PC-3 (cell line): ENCODE measurements around the gene ABCA2. TPM values are rescaled to one million over a fixed set of nuclear protein-coding genes. Genes with fewer than 3 reads are reported as not detected.

Experiments
- ATAC-seq: fragments of 200-7000 bp; cut with Tn5 transposase; 2 replicates; pipeline ENCODE4 v1.9.1; 2020; ENCODE audit warnings: mild to moderate bottlenecking, moderate library complexity
- BruUV-seq: library from RNA; stranded (reverse); fragments of 400-500 nt; replicated peaks from 2 replicates; lab custom pipeline; 2021; lab: Mats Ljungman, UMichigan
- CTCF ChIA-PET: fragments of 300-600 bp; sonication (Branson Sonifier 250); formaldehyde crosslinking; loops from one replicate; lab custom pipeline; 2022; ENCODE audit warnings: antibody characterized with exemption; lab: Charles Lee
- POLR2A ChIA-PET: fragments of 300-600 bp; sonication (Branson Sonifier 250); formaldehyde crosslinking; loops from one replicate; lab custom pipeline; 2022; ENCODE audit warnings: antibody characterized with exemption; ENCODE audit not compliant: unreplicated experiment; lab: Charles Lee
- DNase-seq: peaks from one replicate; pipeline ENCODE4 v3.0.0-alpha.2; 2015
- H2AFZ ChIP-seq: fragments of 300-600 bp; sonication (generic); 2 replicates; pipeline ENCODE4 v1.6.0; 2016; ENCODE audit warnings: antibody characterized with exemption, low read length
- H3F3A ChIP-seq: fragments of 300-600 bp; sonication (generic); one replicate; pipeline ENCODE4 v1.6.0; 2017; ENCODE audit warnings: antibody characterized with exemption, low read length, control low read depth, mild to moderate bottlenecking; ENCODE audit not compliant: unreplicated experiment
- H3K27ac ChIP-seq: fragments of 300-600 bp; sonication (generic); 2 replicates; pipeline ENCODE4 v1.5.1; 2016; ENCODE audit warnings: mild to moderate bottlenecking, low read length
- H3K27me3 ChIP-seq: fragments of 300-600 bp; sonication (generic); 2 replicates; pipeline ENCODE4 v1.6.1; 2016; ENCODE audit warnings: low read length, mixed read lengths
- H3K36me3 ChIP-seq: fragments of 300-600 bp; sonication (generic); 2 replicates; pipeline ENCODE4 v1.6.1; 2016; ENCODE audit warnings: low read depth, mixed run types, low read length, mixed read lengths
- H3K4me1 ChIP-seq: fragments of 300-600 bp; sonication (generic); 2 replicates; pipeline ENCODE4 v1.5.1; 2016; ENCODE audit warnings: low read length; ENCODE audit not compliant: insufficient read depth
- H3K4me2 ChIP-seq: fragments of 300-600 bp; sonication (generic); 2 replicates; pipeline ENCODE4 v1.6.0; 2016; ENCODE audit warnings: low read length
- H3K4me3 ChIP-seq: fragments of 300-600 bp; sonication (generic); 2 replicates; pipeline ENCODE4 v1.5.1; 2016; ENCODE audit warnings: mild to moderate bottlenecking, low read length, mixed read lengths
- H3K79me2 ChIP-seq: fragments of 300-600 bp; sonication (generic); 2 replicates; pipeline ENCODE4 v1.6.1; 2017; ENCODE audit warnings: low read length, mixed read lengths
- H3K9ac ChIP-seq: fragments of 300-600 bp; sonication (generic); 2 replicates; pipeline ENCODE4 v1.6.0; 2016; ENCODE audit warnings: mild to moderate bottlenecking, low read length
- H3K9me2 ChIP-seq: fragments of 300-600 bp; sonication (generic); replicated peaks from 2 replicates; pipeline ENCODE4 v1.6.1; 2016; ENCODE audit warnings: mixed run types, low read length, mixed read lengths
- H3K9me3 ChIP-seq: fragments of 300-600 bp; sonication (generic); 2 replicates; pipeline ENCODE4 v1.6.1; 2016; ENCODE audit warnings: low read length, mixed read lengths
- H4K20me1 ChIP-seq: fragments of 300-600 bp; sonication (generic); 2 replicates; pipeline ENCODE4 v1.6.1; 2016; ENCODE audit warnings: low read length, mixed read lengths
- CTCF ChIP-seq: fragments of 300-600 bp; sonication (generic); conservative IDR thresholded peaks from 2 replicates; pipeline ENCODE4 v1.5.1; 2017; ENCODE audit warnings: antibody characterized with exemption, low read depth, mild to moderate bottlenecking, low read length
- EZH2 ChIP-seq: fragments of 300-600 bp; sonication (generic); IDR thresholded peaks from one replicate; pipeline ENCODE4 v1.6.1; 2017; ENCODE audit warnings: antibody characterized with exemption, mild to moderate bottlenecking, low read length; ENCODE audit not compliant: unreplicated experiment
- EZH2phosphoT487 ChIP-seq: fragments of 300-600 bp; sonication (generic); IDR thresholded peaks from 2 replicates; pipeline ENCODE4 v1.6.1; 2018; ENCODE audit warnings: mild to moderate bottlenecking, antibody characterized with exemption, low read length, borderline replicate concordance
- intact Hi-C: fragments of 100-400 bp; cut with micrococcal nuclease; formaldehyde crosslinking; loops from 2 replicates; pipeline ENCODE4 v1.9.0; 2023
- total RNA-seq: library from RNA; depleted of rRNA; stranded (reverse); fragments of >200 nt; gene quantifications from 2 replicates; pipeline ENCODE4 v1.2.3, GENCODE V29; 2014

The ABCA2 gene
- total RNA-seq, 1 experiment from 2014 or later: 31.5 TPM

- Histone ChIP-seq H3K4me1 (no peaks in the 10 kb centered on the region), H4K20me1 (no peaks in the 10 kb centered on the region), H3K36me3 (no peaks in the 10 kb centered on the region), H3K27me3 (no peaks in the 10 kb centered on the region), H3K27ac (no peak overlapping the region), H3F3A (no peaks in the 10 kb centered on the region), H3K9ac (no peak overlapping the region), H3K79me2 (no peaks in the 10 kb centered on the region), H2AFZ (no peak overlapping the region), H3K9me3 (no peaks in the 10 kb centered on the region), H3K9me2 (no peaks in the 10 kb centered on the region), H3K4me2 (no peak overlapping the region), H3K4me3 (no peak overlapping the region)
- DNase-seq (no peak), ATAC-seq (no peak)
- intact Hi-C loops: no loop called here
- CTCF ChIA-PET: no interaction called here
- POLR2A ChIA-PET: no interaction called here
- no peak for TF ChIP-seq CTCF
- no peak for TF ChIP-seq EZH2
- no peak for TF ChIP-seq EZH2phosphoT487
- no TSS peak for BruUV-seq
Observed at GRCh38 chr9:136985027-136985602, 42.9 kb downstream of the ABCA2 start.

- Histone ChIP-seq H3K27me3 (no peaks in the 10 kb centered on the region), H3K9me2 (no peaks in the 10 kb centered on the region), H3K4me3 (no peak overlapping the region), H3K36me3 (no peaks in the 10 kb centered on the region), H3K4me1 (no peaks in the 10 kb centered on the region), H3K9me3 (no peaks in the 10 kb centered on the region), H2AFZ (no peak overlapping the region), H4K20me1 (no peaks in the 10 kb centered on the region), H3F3A (no peaks in the 10 kb centered on the region), H3K27ac (no peak overlapping the region), H3K4me2 (no peak overlapping the region), H3K79me2 (no peaks in the 10 kb centered on the region), H3K9ac (no peak overlapping the region)
- ChIA-PET CTCF (no interaction called here), POLR2A (no interaction called here)
- no peak for TF ChIP-seq CTCF
- no peak for TF ChIP-seq EZH2phosphoT487
- TF ChIP-seq EZH2: no peak
- no peak for ATAC-seq
- intact Hi-C loops: no loop called here
- no peak for DNase-seq
- BruUV-seq: no TSS peak
Observed at GRCh38 chr9:136984464-136985026, 43.5 kb downstream of the ABCA2 start.

GRCh38 chr9:136983656-136984314 lies 44.3 kb downstream of the ABCA2 start:
- CTCF ChIA-PET: no interaction called here
- H3K4me3 ChIP-seq: no peak overlapping the region
- no peaks in the 10 kb centered on the region for H3K9me3 ChIP-seq
- intact Hi-C loops: no loop called here
- H3K36me3 ChIP-seq: no peaks in the 10 kb centered on the region
- H3K4me1 ChIP-seq: no peaks in the 10 kb centered on the region
- H4K20me1 ChIP-seq: no peaks in the 10 kb centered on the region
- H3F3A ChIP-seq: no peaks in the 10 kb centered on the region
- no peak overlapping the region for H2AFZ ChIP-seq
- no peaks in the 10 kb centered on the region for H3K79me2 ChIP-seq
- H3K27ac ChIP-seq: no peak overlapping the region
- ATAC-seq: no peak
- no TSS peak for BruUV-seq
- no peaks in the 10 kb centered on the region for H3K9me2 ChIP-seq
- H3K4me2 ChIP-seq: no peak overlapping the region
- no peak for DNase-seq
- H3K27me3 ChIP-seq: no peaks in the 10 kb centered on the region
- POLR2A ChIA-PET: no interaction called here
- no peak overlapping the region for H3K9ac ChIP-seq
- TF ChIP-seq CTCF: no peak
- no peak for TF ChIP-seq EZH2
- no peak for TF ChIP-seq EZH2phosphoT487
